Measurements from ENCODE around the gene B4GALNT3.

The B4GALNT3 gene

GRCh38 chr12:510071-510825 lies 50.5 kb downstream of the B4GALNT3 start:
- peak; percentile 72 to 74 for DNase-seq

- DNase-seq: no peak
Measured at GRCh38 chr12:512933-513332, 53.2 kb downstream of the B4GALNT3 start.

- DNase-seq: no peak
Measured at GRCh38 chr12:513446-513845, 53.7 kb downstream of the B4GALNT3 start.

GRCh38 chr12:517538-517937 lies 57.8 kb downstream of the B4GALNT3 start:
- no peak for DNase-seq

- no peak for DNase-seq
Measured at GRCh38 chr12:520119-520518, 60.4 kb downstream of the B4GALNT3 start.

GRCh38 chr12:522692-523378 lies 63.1 kb downstream of the B4GALNT3 start:
- no peak for DNase-seq

GRCh38 chr12:524167-524951 lies 64.6 kb downstream of the B4GALNT3 start:
- DNase-seq: no peak

- DNase-seq: no peak
Measured at GRCh38 chr12:526089-526488, 66.3 kb downstream of the B4GALNT3 start.

- no peak for DNase-seq
Measured at GRCh38 chr12:527241-527640, 67.5 kb downstream of the B4GALNT3 start.

- DNase-seq: no peak
Measured at GRCh38 chr12:527729-528128, 68.0 kb downstream of the B4GALNT3 start.

GRCh38 chr12:530308-530707 lies 70.6 kb downstream of the B4GALNT3 start:
- peak; percentile 36 to 66 for DNase-seq

GRCh38 chr12:530821-531220 lies 71.1 kb downstream of the B4GALNT3 start:
- DNase-seq: peak; percentile 20 to 50

GRCh38 chr12:531951-532585 lies 72.3 kb downstream of the B4GALNT3 start:
- no peak for DNase-seq

GRCh38 chr12:532908-533565 lies 73.3 kb downstream of the B4GALNT3 start:
- no peak for DNase-seq

- DNase-seq: no peak
Measured at GRCh38 chr12:533718-534117, 74.0 kb downstream of the B4GALNT3 start.

GRCh38 chr12:534216-534615 lies 74.5 kb downstream of the B4GALNT3 start:
- DNase-seq: peak in 1 of 2 experiments; percentile 46

- no peak for DNase-seq
Measured at GRCh38 chr12:535396-535795, 75.7 kb downstream of the B4GALNT3 start.

- no peak for DNase-seq
Measured at GRCh38 chr12:536751-537245, 77.1 kb downstream of the B4GALNT3 start.

GRCh38 chr12:537772-538171 lies 78.0 kb downstream of the B4GALNT3 start:
- DNase-seq: peak; percentile 66 to 76

- DNase-seq: peak; percentile 33 to 63
Measured at GRCh38 chr12:538731-539539, 79.2 kb downstream of the B4GALNT3 start.

- no peak for DNase-seq
Measured at GRCh38 chr12:539540-540310, 80.0 kb downstream of the B4GALNT3 start.
